Measurements from ENCODE around the gene TMEM35B.
"Not testable (repeated sequence)": the region's sequence is repeated elsewhere in the genome, so short reads cannot be mapped to it uniquely, and the experiment has no call there.

The TMEM35B gene

DNA sequence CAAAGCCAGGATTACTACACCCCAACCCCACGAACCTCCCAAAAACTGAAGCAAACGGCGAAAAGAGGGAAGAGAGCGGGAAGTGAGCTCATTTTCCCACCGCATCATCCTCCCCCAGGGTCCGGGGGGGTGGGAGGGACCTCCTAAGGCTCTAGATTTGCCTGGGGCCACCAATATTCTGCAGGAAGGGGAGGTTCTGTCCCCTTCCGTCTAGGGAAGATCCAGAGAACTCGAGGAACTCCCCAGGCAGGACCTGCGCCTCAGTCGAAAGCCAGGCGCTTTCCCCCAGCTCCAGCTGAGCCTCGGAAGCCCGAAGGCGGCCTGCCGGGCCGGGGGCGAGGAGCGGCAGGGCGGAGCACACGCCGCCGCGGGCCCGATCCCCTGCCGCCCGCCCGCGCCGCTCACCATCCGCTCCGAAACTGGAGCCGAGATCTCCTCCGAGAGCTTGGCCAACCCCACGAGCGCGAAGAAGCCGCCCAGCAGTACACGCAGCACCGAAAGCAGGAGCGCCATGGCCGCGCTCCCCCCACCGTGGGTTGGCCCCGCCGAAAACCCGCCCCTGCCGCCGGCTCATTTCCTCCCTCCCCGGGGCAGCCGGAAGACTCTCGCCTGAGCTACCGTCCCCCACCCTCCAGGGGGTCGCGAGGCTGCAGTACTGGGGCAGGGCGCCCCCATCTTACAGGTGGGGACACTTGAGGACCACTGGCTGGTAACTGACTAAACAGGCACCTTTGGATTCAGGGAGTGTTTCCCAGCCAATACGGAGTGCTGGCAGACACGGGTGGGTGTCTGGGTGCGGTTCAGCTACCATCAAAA, at the start of gene TMEM35B:
TMEM35B (minus strand) TSS at position 555 of the 816 bp plus-strand sequence; CDS start at position 513, 42 bp downstream.
- DNase-seq, result peak; percentile 82

GRCh38 chr1:35033346-35033745, 48.2 kb upstream of the TMEM35B start:
- DNase-seq, result no peak

GRCh38 chr1:35032384-35032739, 47.2 kb upstream of the TMEM35B start:
- DNase-seq, result no peak

- peak; percentile 44 for DNase-seq
Measured at GRCh38 chr1:35030756-35031446, 45.8 kb upstream of the TMEM35B start.

DNA sequence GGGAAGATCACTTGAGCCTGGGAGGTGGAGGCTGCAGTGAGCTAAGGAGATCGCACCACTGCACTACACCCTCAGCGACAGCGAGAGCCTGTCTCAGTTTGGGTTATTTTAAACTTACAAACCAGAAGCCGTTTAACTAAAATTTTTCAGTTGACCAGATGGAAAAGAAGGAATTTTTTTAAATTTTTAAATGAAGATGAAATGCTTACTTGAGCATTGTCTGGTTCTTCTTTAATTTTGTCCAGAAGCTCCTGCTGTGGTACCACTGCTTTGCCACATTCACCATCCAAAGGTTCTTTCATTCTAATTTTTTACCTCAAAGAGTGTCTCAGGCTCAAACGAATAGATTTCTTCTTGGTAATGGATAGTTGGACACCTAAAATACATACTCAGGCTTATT, 45.2 kb upstream of the TMEM35B start:
- no peak for DNase-seq

- no peak for DNase-seq
Measured at GRCh38 chr1:35029761-35030160, 44.6 kb upstream of the TMEM35B start.

- DNase-seq, result no peak
Measured at GRCh38 chr1:35016406-35016805, 31.3 kb upstream of the TMEM35B start.

DNA sequence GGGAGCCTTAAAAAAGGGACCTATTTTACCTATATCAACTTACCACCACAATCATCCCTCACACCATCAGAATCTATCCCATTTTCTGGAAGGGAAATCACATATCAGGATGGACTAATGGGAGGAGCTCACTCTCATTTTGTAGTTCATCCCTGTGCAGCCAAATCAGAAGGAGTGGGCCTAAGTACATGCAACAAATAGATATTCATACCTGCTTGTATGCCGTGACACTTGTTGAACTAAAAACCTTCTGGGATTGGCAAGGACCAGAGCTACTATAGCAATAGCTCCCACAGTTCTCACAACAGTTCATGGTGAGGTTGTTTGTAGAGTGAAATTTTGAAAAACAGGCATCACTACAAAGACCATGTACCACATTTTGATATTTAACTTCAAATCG, 29.3 kb upstream of the TMEM35B start:
- no peak for DNase-seq

- no peak for DNase-seq
Measured at GRCh38 chr1:35005711-35006110, 20.6 kb upstream of the TMEM35B start.

DNA sequence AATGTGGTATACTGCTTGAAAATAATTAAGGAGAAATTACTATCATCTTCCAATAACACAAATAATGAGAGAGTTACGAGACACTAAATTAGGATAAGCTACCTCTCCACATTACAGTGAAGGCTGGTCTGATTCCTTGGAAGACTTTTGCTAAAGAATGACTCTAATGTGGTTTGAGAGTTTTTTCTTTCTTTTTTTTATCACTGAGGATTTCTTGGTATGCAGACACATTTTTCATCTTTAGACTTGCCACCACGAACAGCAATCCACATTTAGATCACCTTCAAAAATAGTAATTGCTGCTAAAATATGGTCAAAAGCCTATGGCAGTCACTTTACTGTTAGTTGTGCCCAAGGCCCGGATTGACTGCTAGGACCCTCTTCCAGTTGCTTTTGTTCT, 16.6 kb upstream of the TMEM35B start:
- DNase-seq, result no peak

DNA sequence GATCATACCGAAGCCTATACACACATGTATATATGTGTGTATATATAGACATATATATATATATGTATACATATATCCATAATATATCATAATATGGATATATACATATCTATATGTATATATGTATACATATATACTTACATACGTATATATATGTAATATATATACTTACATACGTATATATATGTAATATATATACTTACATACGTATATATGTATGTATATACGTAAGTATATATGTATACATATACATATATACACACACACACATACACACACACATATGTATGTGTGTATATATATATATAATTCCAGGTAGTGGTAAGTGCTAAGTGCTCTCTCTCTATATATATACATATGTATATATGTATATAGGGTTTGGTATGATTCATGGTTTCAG, 9.7 kb upstream of the TMEM35B start:
- DNase-seq, result no peak

GRCh38 chr1:34988581-34988980, 3.4 kb upstream of the TMEM35B start:
- DNase-seq, result no peak

DNA sequence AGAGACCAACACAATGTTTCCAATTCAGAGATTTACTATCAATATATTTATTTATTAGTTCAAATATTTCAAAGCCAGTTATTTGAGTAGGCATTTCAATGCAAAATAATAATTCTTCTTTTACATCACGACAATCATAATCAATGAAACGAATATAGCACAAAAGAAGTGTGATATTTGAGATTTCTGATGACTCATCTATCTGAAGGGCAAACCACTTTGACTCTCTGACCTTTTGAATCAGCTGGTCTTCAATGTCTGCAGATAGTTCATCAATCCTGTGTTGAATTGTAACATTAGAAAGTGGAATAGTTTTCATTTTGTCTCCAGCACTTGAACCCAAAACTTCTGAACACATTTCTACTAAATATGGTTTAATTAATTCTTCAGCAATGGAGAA, 3.0 kb upstream of the TMEM35B start:
- DNase-seq, result no peak

GRCh38 chr1:34987018-34987417, 1.9 kb upstream of the TMEM35B start:
- DNase-seq, result no peak

DNA sequence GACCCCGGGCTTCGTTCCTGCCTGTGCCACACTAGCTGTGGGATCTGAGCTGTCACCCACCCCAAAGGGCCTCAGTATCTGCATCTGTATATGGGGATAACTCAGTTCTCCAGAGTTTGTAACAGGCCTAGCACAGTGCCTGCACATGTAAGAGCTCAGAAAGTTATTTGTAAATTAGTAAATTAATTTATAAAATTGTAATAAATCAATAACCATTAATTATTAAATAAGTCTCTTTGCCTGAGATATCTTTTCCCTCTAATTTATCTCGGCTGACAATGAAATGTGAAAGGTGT, 410 bp upstream of the TMEM35B start:
- not testable (repeated sequence) for DNase-seq

GRCh38 chr1:34984435-34984792, 733 bp downstream of the TMEM35B start:
- no peak for DNase-seq

GRCh38 chr1:34983700-34984355, 1.3 kb downstream of the TMEM35B start:
- DNase-seq, result no peak

DNA sequence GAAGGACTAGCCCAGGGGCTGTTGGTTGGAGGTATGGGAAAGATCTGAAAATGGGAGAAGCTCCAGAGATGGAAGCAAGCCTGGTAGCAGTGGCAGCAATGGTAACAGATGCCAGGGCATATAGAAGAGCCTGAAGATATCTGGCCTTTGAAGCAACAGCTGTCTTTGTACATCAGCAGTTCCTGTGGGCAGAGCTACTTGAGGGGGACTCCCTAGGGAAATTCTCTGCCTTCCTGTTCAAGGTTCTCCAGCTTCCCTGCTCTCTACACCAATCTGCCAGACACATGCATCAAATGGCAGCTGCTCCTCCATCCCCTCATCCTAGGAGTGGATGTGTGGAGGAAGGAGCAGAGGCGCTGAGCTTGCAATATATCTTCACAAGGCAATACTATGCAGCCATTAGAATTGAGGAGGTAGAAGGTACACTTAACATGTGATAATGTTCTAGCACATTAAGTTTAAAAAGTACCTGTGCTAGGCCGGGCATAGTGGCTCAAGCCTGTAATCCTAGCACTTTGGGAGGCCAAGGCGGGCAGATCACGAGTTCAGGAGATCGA, 2.2 kb downstream of the TMEM35B start:
- DNase-seq, result no peak

DNA sequence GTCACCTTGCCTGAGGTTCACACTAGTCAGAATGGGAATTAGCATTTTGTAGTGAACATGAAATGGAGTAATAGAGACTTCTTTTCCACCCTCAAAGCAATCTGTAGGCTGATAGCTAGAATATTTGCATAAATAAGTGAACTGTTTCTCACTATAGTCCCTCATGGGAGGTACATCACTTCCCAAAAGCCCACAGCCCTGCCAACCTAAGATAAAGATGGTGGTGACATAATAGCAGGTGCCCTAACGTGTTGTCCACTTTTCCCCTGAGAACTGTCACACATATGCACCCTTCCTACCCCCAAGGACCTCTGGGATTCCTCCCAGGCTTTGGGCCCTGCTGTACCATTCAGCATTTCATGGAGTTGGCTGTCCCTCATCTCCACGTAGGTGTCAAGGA, 4.4 kb downstream of the TMEM35B start:
- no peak for DNase-seq

DNA sequence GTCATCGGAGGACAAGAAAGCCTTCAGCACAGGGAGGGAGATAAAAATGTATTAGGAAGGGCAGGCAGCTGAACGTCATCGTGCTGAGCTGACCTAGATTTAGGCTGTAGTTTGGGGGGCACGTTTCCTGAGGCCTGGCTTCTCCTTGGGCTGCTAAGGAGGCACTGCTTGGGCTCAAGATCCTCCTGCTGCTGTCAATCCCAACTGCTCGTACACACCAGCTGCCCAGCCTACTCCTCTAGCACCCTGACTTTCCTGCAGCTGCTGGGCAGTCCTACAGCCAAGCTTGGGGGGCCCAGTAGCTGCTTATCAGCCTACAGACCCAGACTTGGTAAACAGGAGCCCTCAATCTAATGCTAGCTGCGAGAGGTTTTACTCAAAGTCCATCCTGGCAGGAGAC, 6.2 kb downstream of the TMEM35B start:
- DNase-seq, result no peak

- DNase-seq, result no peak
Measured at GRCh38 chr1:34977858-34978257, 7.3 kb downstream of the TMEM35B start.

- DNase-seq, result no peak
Measured at GRCh38 chr1:34977210-34977471, 8.0 kb downstream of the TMEM35B start.

- DNase-seq, result no peak
Measured at GRCh38 chr1:34976384-34977209, 8.6 kb downstream of the TMEM35B start.

All from activated CD4-positive, alpha-beta T cell treated with anti-CD3 and anti-CD28 coated beads, Interleukin-10, Interleukin-2, amounts not matched to agents 100 ng/mL and 50 ng/mL, durations not matched to agents 16 hours and 8 hours (primary cell).